Skeletal muscle satellite cell (primary cell): Measurements from ENCODE around the gene KLHL29.

Experiments used
- H3K27me3 ChIP-seq: 2 replicates; pipeline ENCODE4 v1.7.0; 2013; ENCODE audit warnings: low read length; ENCODE audit not compliant: control insufficient read depth, insufficient read depth
- H3K36me3 ChIP-seq: 2 replicates; pipeline ENCODE4 v1.7.0; 2013; ENCODE audit warnings: mild to moderate bottlenecking, control low read depth, low read length; ENCODE audit not compliant: insufficient read depth
- H3K4me1 ChIP-seq: 2 replicates; pipeline ENCODE4 v1.7.0; 2013; ENCODE audit warnings: low read length; ENCODE audit not compliant: control insufficient read depth, insufficient read depth
- H3K4me2 ChIP-seq: 2 replicates; pipeline ENCODE4 v1.7.0; 2013; ENCODE audit warnings: mild to moderate bottlenecking, low read length
- H3K4me3 ChIP-seq: 2 replicates; pipeline ENCODE4 v1.7.0; 2013; ENCODE audit warnings: low read length
- H3K9ac ChIP-seq: 2 replicates; pipeline ENCODE4 v1.7.0; 2013; ENCODE audit warnings: mild to moderate bottlenecking, low read depth, low read length, moderate library complexity
- H3K9me3 ChIP-seq: replicated peaks from 2 replicates; pipeline ENCODE4 v1.7.0; 2013; ENCODE audit warnings: mild to moderate bottlenecking, control low read depth, low read length

KLHL29 gene

GRCh38 chr2:23524261-23524706 lies 139.3 kb downstream of the KLHL29 start:
- peaks cover 47% of the 10 kb centered on the region for H3K4me1 ChIP-seq
- H3K4me3 ChIP-seq: peak overlapping the region; percentile 55
- no peaks in the 10 kb centered on the region for H3K9me3 ChIP-seq
- peak overlapping the region; percentile 66 for H3K9ac ChIP-seq
- H3K27me3 ChIP-seq: no peaks in the 10 kb centered on the region
- H3K36me3 ChIP-seq: no peaks in the 10 kb centered on the region
- peak overlapping the region; percentile 61 for H3K4me2 ChIP-seq

- Histone ChIP-seq H3K4me2 (peak overlapping the region; percentile 61), H3K9me3 (no peaks in the 10 kb centered on the region), H3K4me1 (peaks cover 39% of the 10 kb centered on the region), H3K9ac (peak overlapping the region; percentile 66), H3K4me3 (peak overlapping the region; percentile 29), H3K27me3 (no peaks in the 10 kb centered on the region), H3K36me3 (no peaks in the 10 kb centered on the region)
Observed at GRCh38 chr2:23525137-23525765, 140.3 kb downstream of the KLHL29 start.

- no peaks in the 10 kb centered on the region for H3K27me3 ChIP-seq
- peaks cover 37% of the 10 kb centered on the region for H3K4me1 ChIP-seq
- H3K36me3 ChIP-seq: no peaks in the 10 kb centered on the region
- H3K4me2 ChIP-seq: no peak overlapping the region
- H3K9ac ChIP-seq: no peak overlapping the region
- H3K4me3 ChIP-seq: no peak overlapping the region
- no peaks in the 10 kb centered on the region for H3K9me3 ChIP-seq
Observed at GRCh38 chr2:23526114-23526513, 141.1 kb downstream of the KLHL29 start.

GRCh38 chr2:23526835-23527790 lies 142.1 kb downstream of the KLHL29 start:
- Histone ChIP-seq H3K27me3 (no peaks in the 10 kb centered on the region), H3K4me2 (no peak overlapping the region), H3K4me3 (no peak overlapping the region), H3K4me1 (peaks cover 37% of the 10 kb centered on the region), H3K36me3 (no peaks in the 10 kb centered on the region), H3K9ac (no peak overlapping the region), H3K9me3 (no peaks in the 10 kb centered on the region)

- Histone ChIP-seq H3K4me2 (no peak overlapping the region), H3K36me3 (no peaks in the 10 kb centered on the region), H3K9ac (no peak overlapping the region), H3K9me3 (no peaks in the 10 kb centered on the region), H3K4me3 (no peak overlapping the region), H3K4me1 (peaks cover 31% of the 10 kb centered on the region), H3K27me3 (no peaks in the 10 kb centered on the region)
Observed at GRCh38 chr2:23528171-23528570, 143.2 kb downstream of the KLHL29 start.

- Histone ChIP-seq H3K9ac (no peak overlapping the region), H3K4me1 (peaks cover 26% of the 10 kb centered on the region), H3K4me3 (no peak overlapping the region), H3K36me3 (no peaks in the 10 kb centered on the region), H3K9me3 (no peaks in the 10 kb centered on the region), H3K4me2 (no peak overlapping the region), H3K27me3 (no peaks in the 10 kb centered on the region)
Observed at GRCh38 chr2:23528690-23529089, 143.7 kb downstream of the KLHL29 start.

GRCh38 chr2:23529659-23530058 lies 144.7 kb downstream of the KLHL29 start:
- H3K4me1 ChIP-seq: peaks cover 16% of the 10 kb centered on the region
- H3K9me3 ChIP-seq: no peaks in the 10 kb centered on the region
- H3K9ac ChIP-seq: no peak overlapping the region

GRCh38 chr2:23530206-23530908 lies 145.4 kb downstream of the KLHL29 start:
- H3K4me1 ChIP-seq: peaks cover 9% of the 10 kb centered on the region

More at GRCh38 chr2:23529659-23530058, 144.7 kb downstream of the KLHL29 start:
- Histone ChIP-seq H3K4me3 (no peak overlapping the region), H3K4me2 (no peak overlapping the region), H3K36me3 (no peaks in the 10 kb centered on the region), H3K27me3 (no peaks in the 10 kb centered on the region)

GRCh38 chr2:23530909-23531276 lies 145.9 kb downstream of the KLHL29 start:
- no peak overlapping the region for H3K4me3 ChIP-seq
- H3K9me3 ChIP-seq: no peaks in the 10 kb centered on the region
- no peak overlapping the region for H3K4me2 ChIP-seq
- H3K4me1 ChIP-seq: peaks cover 6% of the 10 kb centered on the region
- no peak overlapping the region for H3K9ac ChIP-seq
- H3K36me3 ChIP-seq: no peaks in the 10 kb centered on the region
- no peaks in the 10 kb centered on the region for H3K27me3 ChIP-seq

More at GRCh38 chr2:23530206-23530908, 145.4 kb downstream of the KLHL29 start:
- Histone ChIP-seq H3K4me3 (no peak overlapping the region), H3K36me3 (no peaks in the 10 kb centered on the region), H3K9ac (no peak overlapping the region), H3K9me3 (no peaks in the 10 kb centered on the region), H3K4me2 (no peak overlapping the region), H3K27me3 (no peaks in the 10 kb centered on the region)

GRCh38 chr2:23531280-23531679 lies 146.3 kb downstream of the KLHL29 start:
- Histone ChIP-seq H3K9me3 (no peaks in the 10 kb centered on the region), H3K4me2 (no peak overlapping the region), H3K9ac (no peak overlapping the region), H3K27me3 (no peaks in the 10 kb centered on the region), H3K36me3 (no peaks in the 10 kb centered on the region), H3K4me3 (no peak overlapping the region), H3K4me1 (peaks cover 2% of the 10 kb centered on the region)

GRCh38 chr2:23531881-23532280 lies 146.9 kb downstream of the KLHL29 start:
- Histone ChIP-seq H3K4me3 (no peak overlapping the region), H3K4me2 (no peak overlapping the region), H3K36me3 (no peaks in the 10 kb centered on the region), H3K9ac (no peak overlapping the region), H3K27me3 (no peaks in the 10 kb centered on the region), H3K4me1 (no peaks in the 10 kb centered on the region), H3K9me3 (no peaks in the 10 kb centered on the region)
